K562 (cell line): ENCODE data around the gene MUSTN1.

ENCODE experiments used
- DPF2 ChIP-seq: fragments of 450-650 bp; IDR thresholded peaks from 2 replicates; pipeline ENCODE4 v1.6.1; 2016
- ESRRA ChIP-seq: fragments of 450-650 bp; IDR thresholded peaks from 2 replicates; pipeline ENCODE4 v1.6.1; 2014; ENCODE audit warnings: low read depth, mild to moderate bottlenecking, moderate library complexity, borderline replicate concordance
- LARP7 ChIP-seq: fragments of 450-650 bp; IDR thresholded peaks from 2 replicates; pipeline ENCODE4 v1.6.1; 2016
- MAZ ChIP-seq, 2 experiments: fragments of 450-650 bp in 1 of 2; sonication (generic) in 1 of 2; formaldehyde crosslinking; IDR thresholded peaks in 1 of 2; conservative IDR thresholded peaks in 1 of 2; 2 replicates each; pipeline versions ENCODE4 v1.4.0 to v1.5.0; 2020; ENCODE audit warnings: mild to moderate bottlenecking in 1 of 2, missing genetic modification reagents in 1 of 2
- NFYB ChIP-seq: IDR thresholded peaks from 2 replicates; pipeline ENCODE4 v1.6.1; 2011; ENCODE audit warnings: mild to moderate bottlenecking, moderate library complexity; ENCODE audit not compliant: insufficient read length; ENCODE audit errors: extremely low read depth
- POLR2AphosphoS5 ChIP-seq: IDR thresholded peaks from 2 replicates; pipeline ENCODE4 v1.6.1; 2011; ENCODE audit warnings: mild to moderate bottlenecking, low read depth, low read length, moderate library complexity; ENCODE audit not compliant: control insufficient read depth, insufficient read depth
- TAF1 ChIP-seq: IDR thresholded peaks from 2 replicates; pipeline ENCODE4 v1.6.1; 2011; ENCODE audit warnings: mild to moderate bottlenecking, low read length, moderate library complexity; ENCODE audit not compliant: insufficient read depth, control insufficient read depth, severe bottlenecking; ENCODE audit errors: extremely low read depth
- TF ChIP-seq, protein P1 (sequence below): fragments of 250-450 bp; sonication (Bioruptor Pico); IDR thresholded peaks from 2 replicates; pipeline ENCODE4 v1.5.0; 2021
- TF ChIP-seq, protein P2 (sequence below): fragments of 450-650 bp; formaldehyde crosslinking; IDR thresholded peaks from 2 replicates; pipeline ENCODE4 v1.4.0; 2022; ENCODE audit warnings: missing genetic modification characterization
- TF ChIP-seq, protein P3 (sequence below), 2 experiments: fragments of 450-650 bp; IDR thresholded peaks; 2 replicates each; pipeline ENCODE4 v1.6.1; 2016; ENCODE audit warnings: mild to moderate bottlenecking in 2 of 2, borderline replicate concordance in 1 of 2, low read depth in 1 of 2, moderate library complexity in 1 of 2

DNA sequence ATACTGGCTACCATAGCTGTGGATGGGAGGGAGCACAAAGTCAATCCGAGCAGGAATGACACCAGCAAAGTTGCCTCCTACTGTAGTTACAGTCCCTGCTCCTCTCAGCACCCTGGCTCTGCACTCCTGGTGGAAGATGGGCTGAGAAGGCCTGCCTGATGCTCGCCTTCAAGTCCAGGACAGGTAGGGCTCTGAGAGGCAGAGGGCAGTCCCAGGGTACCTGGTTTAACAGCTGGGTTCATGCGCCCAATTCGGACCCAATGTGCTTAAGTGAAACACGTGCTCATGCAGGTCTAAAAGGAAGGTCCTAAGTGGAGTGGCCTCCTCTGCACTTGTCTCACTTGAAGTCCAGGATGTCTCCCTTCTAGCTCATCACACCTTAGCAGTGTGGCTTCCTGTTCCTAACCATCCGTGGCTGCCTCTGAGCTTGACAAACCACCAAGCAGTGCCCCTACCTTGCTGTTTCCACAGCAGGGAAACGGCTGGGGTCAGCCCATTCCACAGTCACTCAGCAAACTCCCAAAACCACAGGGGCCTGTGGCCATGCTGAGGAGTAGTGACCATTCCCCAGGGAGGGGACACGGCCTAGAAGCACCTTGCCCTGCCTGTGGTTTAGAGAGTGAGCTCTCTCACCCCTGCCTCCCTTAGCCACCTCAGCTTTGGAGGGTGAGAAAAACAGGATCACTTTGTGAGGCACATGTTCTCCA, 3.9 kb upstream of the MUSTN1 start:
- TF ChIP-seq MAZ (CRISPR knock-in tag; conservative IDR thresholded peaks at IDR 0.05 in 1 of 2, IDR thresholded peaks at IDR 0.05 in 1 of 2): no peak
- no peak for TF ChIP-seq POLR2AphosphoS5
- TF ChIP-seq ESRRA: no peak
- no peak for TF ChIP-seq NFYB
- TF ChIP-seq TAF1: no peak
- TF ChIP-seq, protein P1, sequence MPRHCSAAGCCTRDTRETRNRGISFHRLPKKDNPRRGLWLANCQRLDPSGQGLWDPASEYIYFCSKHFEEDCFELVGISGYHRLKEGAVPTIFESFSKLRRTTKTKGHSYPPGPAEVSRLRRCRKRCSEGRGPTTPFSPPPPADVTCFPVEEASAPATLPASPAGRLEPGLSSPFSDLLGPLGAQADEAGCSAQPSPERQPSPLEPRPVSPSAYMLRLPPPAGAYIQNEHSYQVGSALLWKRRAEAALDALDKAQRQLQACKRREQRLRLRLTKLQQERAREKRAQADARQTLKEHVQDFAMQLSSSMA (CRISPR knock-in tag): no peak
- no peak for TF ChIP-seq LARP7
- TF ChIP-seq, protein P2, sequence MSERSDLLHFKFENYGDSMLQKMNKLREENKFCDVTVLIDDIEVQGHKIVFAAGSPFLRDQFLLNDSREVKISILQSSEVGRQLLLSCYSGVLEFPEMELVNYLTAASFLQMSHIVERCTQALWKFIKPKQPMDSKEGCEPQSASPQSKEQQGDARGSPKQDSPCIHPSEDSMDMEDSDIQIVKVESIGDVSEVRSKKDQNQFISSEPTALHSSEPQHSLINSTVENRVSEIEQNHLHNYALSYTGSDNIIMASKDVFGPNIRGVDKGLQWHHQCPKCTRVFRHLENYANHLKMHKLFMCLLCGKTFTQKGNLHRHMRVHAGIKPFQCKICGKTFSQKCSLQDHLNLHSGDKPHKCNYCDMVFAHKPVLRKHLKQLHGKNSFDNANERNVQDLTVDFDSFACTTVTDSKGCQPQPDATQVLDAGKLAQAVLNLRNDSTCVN (CRISPR knock-in tag): no peak
- TF ChIP-seq DPF2: no peak
- TF ChIP-seq, protein P3, sequence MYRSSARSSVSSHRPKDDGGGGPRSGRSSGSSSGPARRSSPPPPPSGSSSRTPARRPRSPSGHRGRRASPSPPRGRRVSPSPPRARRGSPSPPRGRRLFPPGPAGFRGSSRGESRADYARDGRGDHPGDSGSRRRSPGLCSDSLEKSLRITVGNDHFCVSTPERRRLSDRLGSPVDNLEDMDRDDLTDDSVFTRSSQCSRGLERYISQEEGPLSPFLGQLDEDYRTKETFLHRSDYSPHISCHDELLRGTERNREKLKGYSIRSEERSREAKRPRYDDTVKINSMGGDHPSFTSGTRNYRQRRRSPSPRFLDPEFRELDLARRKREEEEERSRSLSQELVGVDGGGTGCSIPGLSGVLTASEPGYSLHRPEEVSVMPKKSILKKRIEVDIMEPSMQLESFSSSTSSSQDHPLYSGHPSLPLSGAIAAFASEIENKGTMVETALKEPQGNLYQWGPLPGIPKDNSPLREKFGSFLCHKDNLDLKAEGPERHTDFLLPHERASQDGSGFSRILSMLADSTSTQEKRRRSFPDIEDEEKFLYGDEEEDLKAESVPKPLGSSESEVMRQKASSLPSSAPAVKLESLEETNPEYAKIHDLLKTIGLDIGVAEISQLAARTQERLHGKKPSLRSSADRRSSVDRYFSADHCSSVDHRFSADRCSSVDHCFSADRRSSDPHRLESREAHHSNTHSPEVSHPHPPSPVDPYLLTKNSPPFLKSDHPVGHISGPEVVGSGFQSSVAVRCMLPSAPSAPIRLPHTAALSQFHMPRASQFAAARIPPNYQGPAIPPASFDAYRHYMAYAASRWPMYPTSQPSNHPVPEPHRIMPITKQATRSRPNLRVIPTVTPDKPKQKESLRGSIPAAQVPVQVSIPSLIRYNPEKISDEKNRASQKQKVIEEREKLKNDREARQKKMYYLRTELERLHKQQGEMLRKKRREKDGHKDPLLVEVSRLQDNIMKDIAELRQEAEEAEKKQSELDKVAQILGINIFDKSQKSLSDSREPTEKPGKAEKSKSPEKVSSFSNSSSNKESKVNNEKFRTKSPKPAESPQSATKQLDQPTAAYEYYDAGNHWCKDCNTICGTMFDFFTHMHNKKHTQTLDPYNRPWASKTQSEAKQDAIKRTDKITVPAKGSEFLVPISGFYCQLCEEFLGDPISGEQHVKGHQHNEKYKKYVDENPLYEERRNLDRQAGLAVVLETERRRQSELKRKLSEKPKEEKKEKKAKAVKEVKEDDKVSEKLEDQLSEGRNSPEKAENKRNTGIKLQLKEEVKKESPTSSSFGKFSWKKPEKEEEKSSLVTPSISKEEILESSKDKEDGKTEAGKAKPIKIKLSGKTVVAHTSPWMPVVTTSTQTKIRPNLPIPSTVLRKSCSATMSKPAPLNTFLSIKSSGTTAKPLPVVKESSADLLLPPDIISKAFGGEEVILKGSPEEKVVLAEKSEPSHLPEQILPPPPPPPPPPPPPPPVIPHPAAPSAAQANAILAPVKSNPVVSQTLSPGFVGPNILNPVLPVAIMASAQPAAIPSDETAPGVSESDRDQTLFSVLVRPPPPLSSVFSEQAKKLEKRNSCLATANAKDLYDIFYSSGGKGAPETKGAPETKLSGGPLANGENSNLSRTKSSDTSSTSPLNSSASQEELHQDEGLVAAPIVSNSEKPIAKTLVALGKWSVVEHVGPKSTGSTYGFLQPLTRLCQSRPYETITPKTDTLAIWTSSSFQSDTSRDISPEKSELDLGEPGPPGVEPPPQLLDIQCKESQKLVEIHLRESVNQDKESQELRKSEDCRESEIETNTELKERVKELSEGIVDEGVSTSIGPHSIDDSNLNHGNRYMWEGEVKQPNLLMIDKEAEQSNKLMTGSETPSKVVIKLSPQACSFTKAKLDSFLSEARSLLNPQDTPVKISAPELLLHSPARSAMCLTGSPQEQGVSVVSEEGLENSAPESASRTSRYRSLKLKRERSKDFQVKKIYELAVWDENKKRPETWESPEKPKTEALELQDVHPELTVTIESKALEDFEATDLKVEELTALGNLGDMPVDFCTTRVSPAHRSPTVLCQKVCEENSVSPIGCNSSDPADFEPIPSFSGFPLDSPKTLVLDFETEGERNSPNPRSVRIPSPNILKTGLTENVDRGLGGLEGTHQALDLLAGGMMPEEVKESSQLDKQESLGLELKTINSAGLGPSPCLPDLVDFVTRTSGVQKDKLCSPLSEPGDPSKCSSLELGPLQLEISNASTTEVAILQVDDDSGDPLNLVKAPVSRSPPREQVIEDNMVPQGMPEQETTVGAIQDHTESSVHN (IDR thresholded peaks at IDR 0.05; ENCODE audit: borderline replicate concordance in 1 of 2, low read depth in 1 of 2): no peak
